ENCODE data around the gene RPS21.
"Not testable (repeated sequence)": the region's sequence is repeated elsewhere in the genome, so short reads cannot be mapped to it uniquely, and the experiment has no call there.

RPS21 gene

GRCh38 chr20:62425281-62426058, 38.6 kb downstream of the RPS21 start:
- DNase-seq (ENCODE audit: low read depth): no peak

GRCh38 chr20:62426059-62426348, 39.1 kb downstream of the RPS21 start:
- not testable (repeated sequence) for DNase-seq (ENCODE audit: low read depth)

- DNase-seq (ENCODE audit: low read depth): no peak
Measured at GRCh38 chr20:62426699-62427131, 39.8 kb downstream of the RPS21 start.

- DNase-seq (ENCODE audit: low read depth): no peak
Measured at GRCh38 chr20:62427172-62428001, 40.5 kb downstream of the RPS21 start, which contains the start of gene RBBP8NL. Gene RBBP8NL (minus strand): TSS chr20:62427539. CDS start chr20:62419647, 7,892 bp downstream.

GRCh38 chr20:62428002-62428372, 41.1 kb downstream of the RPS21 start:
- no peak for DNase-seq (ENCODE audit: low read depth)

- no peak for DNase-seq (ENCODE audit: low read depth)
Measured at GRCh38 chr20:62428396-62429295, 41.7 kb downstream of the RPS21 start.

GRCh38 chr20:62429455-62430310, 42.8 kb downstream of the RPS21 start:
- no peak for DNase-seq (ENCODE audit: low read depth)

- DNase-seq (ENCODE audit: low read depth): no peak
Measured at GRCh38 chr20:62430311-62430853, 43.5 kb downstream of the RPS21 start.

GRCh38 chr20:62430866-62431447, 44.1 kb downstream of the RPS21 start:
- no peak for DNase-seq (ENCODE audit: low read depth)

GRCh38 chr20:62433658-62434497, 47.0 kb downstream of the RPS21 start:
- no peak for DNase-seq (ENCODE audit: low read depth)

- DNase-seq (ENCODE audit: low read depth): no peak
Measured at GRCh38 chr20:62436692-62437091, 49.8 kb downstream of the RPS21 start.

- DNase-seq (ENCODE audit: low read depth): no peak
Measured at GRCh38 chr20:62437496-62437895, 50.6 kb downstream of the RPS21 start.

GRCh38 chr20:62437927-62438326, 51.0 kb downstream of the RPS21 start:
- no peak for DNase-seq (ENCODE audit: low read depth)
